OCI-LY1 (cell line): ENCODE measurements around the gene SYCP2L.

Source experiments
- H2AFZ ChIP-seq: fragments of 200-600 bp; sonication (generic), shearing (Covaris generic); 2 replicates; pipeline ENCODE4 v1.6.0; 2014; ENCODE audit warnings: antibody characterized with exemption, mild to moderate bottlenecking, low read length
- H3F3A ChIP-seq: fragments of 200-600 bp; sonication (generic), shearing (Covaris generic); 2 replicates; pipeline ENCODE4 v1.6.0; 2014; ENCODE audit warnings: mild to moderate bottlenecking, antibody characterized with exemption, low read length, moderate library complexity; ENCODE audit not compliant: insufficient read depth
- H3K27ac ChIP-seq: fragments of 200-600 bp; sonication (generic); 2 replicates; pipeline ENCODE4 v1.5.1; 2014; ENCODE audit warnings: low read length, mixed run types, mild to moderate bottlenecking, low read depth; ENCODE audit not compliant: poor library complexity, severe bottlenecking
- H3K27me3 ChIP-seq: fragments of 200-600 bp; sonication (generic); 2 replicates; pipeline ENCODE4 v1.6.0; 2014; ENCODE audit warnings: antibody characterized with exemption, mild to moderate bottlenecking, low read length, moderate library complexity; ENCODE audit not compliant: insufficient read depth
- H3K36me3 ChIP-seq: fragments of 200-600 bp; sonication (generic); 2 replicates; pipeline ENCODE4 v1.6.1; 2014; ENCODE audit warnings: mild to moderate bottlenecking, antibody characterized with exemption, low read length, moderate library complexity, mixed read lengths; ENCODE audit not compliant: insufficient read depth
- H3K4me1 ChIP-seq: fragments of 200-600 bp; sonication (generic); 2 replicates; pipeline ENCODE4 v1.5.1; 2014; ENCODE audit warnings: mild to moderate bottlenecking, low read length, moderate library complexity; ENCODE audit not compliant: insufficient read depth, severe bottlenecking
- H3K4me2 ChIP-seq: fragments of 200-600 bp; sonication (generic), shearing (Covaris generic); 2 replicates; pipeline ENCODE4 v1.6.1; 2014; ENCODE audit warnings: low read length
- H3K4me3 ChIP-seq: fragments of 200-600 bp; sonication (generic); 2 replicates; pipeline ENCODE4 v1.5.1; 2014; ENCODE audit warnings: low read length, low read depth, mild to moderate bottlenecking, mixed read lengths; ENCODE audit not compliant: poor library complexity, severe bottlenecking
- H3K79me2 ChIP-seq: fragments of 200-600 bp; shearing (Covaris generic); 2 replicates; pipeline ENCODE4 v1.6.1; 2016; ENCODE audit warnings: mixed run types, low read length, mixed read lengths; ENCODE audit not compliant: insufficient read depth
- H3K9ac ChIP-seq: fragments of 200-600 bp; sonication (generic), shearing (Covaris generic); 2 replicates; pipeline ENCODE4 v1.6.1; 2014; ENCODE audit warnings: mild to moderate bottlenecking, low read length, mixed read lengths
- H3K9me2 ChIP-seq: fragments of 200-600 bp; sonication (generic), shearing (Covaris generic); 2 replicates; pipeline ENCODE4 v1.6.1; 2014; ENCODE audit warnings: low read depth, mild to moderate bottlenecking, low read length, mixed read lengths
- H3K9me3 ChIP-seq: fragments of 200-600 bp; shearing (Covaris generic); 2 replicates; pipeline ENCODE4 v1.6.1; 2014; ENCODE audit warnings: low read length, mixed read lengths
- H4K20me1 ChIP-seq: fragments of 200-600 bp; sonication (generic), shearing (Covaris generic); 2 replicates; pipeline ENCODE4 v1.6.0; 2016; ENCODE audit warnings: mild to moderate bottlenecking, low read length; ENCODE audit not compliant: insufficient read depth
- EZH2 ChIP-seq: fragments of 200-600 bp; sonication (generic), shearing (Covaris generic); IDR thresholded peaks from 2 replicates; pipeline ENCODE4 v1.8.0; 2017; ENCODE audit warnings: borderline replicate concordance, mixed run types, mild to moderate bottlenecking, antibody characterized with exemption, low read length, moderate library complexity, mixed read lengths
- TF ChIP-seq, protein P1 (sequence below): fragments of 200-600 bp; sonication (generic), shearing (Covaris generic); IDR thresholded peaks from 2 replicates; pipeline ENCODE4 v1.5.1; 2017; ENCODE audit warnings: mild to moderate bottlenecking, antibody characterized with exemption, low read length, moderate library complexity, mixed read lengths

Gene SYCP2L

DNA sequence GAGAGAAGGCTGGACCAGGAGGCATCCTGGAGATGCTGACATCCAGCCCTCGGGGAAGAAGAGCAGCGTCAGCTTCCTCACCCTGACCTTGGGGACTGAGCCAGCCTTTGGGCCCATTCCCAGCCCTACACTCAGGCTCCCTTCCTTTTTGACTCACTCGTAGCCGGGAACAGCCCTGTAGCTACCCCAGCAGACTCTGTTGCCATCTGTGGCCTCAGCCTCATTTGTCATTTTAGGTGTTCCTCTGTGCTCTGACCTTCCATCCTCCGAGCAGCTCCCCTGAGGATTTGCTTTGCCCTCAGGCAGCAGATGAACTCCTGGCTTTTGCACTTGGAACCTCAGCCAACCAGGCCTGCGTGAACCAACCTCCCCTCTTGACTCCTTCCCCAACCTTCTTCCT, 89.7 kb downstream of the SYCP2L start:
- H3K4me2 ChIP-seq = no peak overlapping the region
- H3K79me2 ChIP-seq = no peaks in the 10 kb centered on the region
- H3K4me3 ChIP-seq = no peak overlapping the region
- H2AFZ ChIP-seq = no peak overlapping the region
- H3F3A ChIP-seq = no peaks in the 10 kb centered on the region
- no peaks in the 10 kb centered on the region for H4K20me1 ChIP-seq
- no peaks in the 10 kb centered on the region for H3K9me3 ChIP-seq
- no peak for TF ChIP-seq EZH2
- TF ChIP-seq, protein P1, sequence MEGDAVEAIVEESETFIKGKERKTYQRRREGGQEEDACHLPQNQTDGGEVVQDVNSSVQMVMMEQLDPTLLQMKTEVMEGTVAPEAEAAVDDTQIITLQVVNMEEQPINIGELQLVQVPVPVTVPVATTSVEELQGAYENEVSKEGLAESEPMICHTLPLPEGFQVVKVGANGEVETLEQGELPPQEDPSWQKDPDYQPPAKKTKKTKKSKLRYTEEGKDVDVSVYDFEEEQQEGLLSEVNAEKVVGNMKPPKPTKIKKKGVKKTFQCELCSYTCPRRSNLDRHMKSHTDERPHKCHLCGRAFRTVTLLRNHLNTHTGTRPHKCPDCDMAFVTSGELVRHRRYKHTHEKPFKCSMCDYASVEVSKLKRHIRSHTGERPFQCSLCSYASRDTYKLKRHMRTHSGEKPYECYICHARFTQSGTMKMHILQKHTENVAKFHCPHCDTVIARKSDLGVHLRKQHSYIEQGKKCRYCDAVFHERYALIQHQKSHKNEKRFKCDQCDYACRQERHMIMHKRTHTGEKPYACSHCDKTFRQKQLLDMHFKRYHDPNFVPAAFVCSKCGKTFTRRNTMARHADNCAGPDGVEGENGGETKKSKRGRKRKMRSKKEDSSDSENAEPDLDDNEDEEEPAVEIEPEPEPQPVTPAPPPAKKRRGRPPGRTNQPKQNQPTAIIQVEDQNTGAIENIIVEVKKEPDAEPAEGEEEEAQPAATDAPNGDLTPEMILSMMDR = no peak
- no peaks in the 10 kb centered on the region for H3K9me2 ChIP-seq
- H3K27me3 ChIP-seq = no peaks in the 10 kb centered on the region
- H3K27ac ChIP-seq = no peak overlapping the region
- no peak overlapping the region for H3K9ac ChIP-seq
- H3K36me3 ChIP-seq = no peaks in the 10 kb centered on the region
- no peaks in the 10 kb centered on the region for H3K4me1 ChIP-seq

DNA sequence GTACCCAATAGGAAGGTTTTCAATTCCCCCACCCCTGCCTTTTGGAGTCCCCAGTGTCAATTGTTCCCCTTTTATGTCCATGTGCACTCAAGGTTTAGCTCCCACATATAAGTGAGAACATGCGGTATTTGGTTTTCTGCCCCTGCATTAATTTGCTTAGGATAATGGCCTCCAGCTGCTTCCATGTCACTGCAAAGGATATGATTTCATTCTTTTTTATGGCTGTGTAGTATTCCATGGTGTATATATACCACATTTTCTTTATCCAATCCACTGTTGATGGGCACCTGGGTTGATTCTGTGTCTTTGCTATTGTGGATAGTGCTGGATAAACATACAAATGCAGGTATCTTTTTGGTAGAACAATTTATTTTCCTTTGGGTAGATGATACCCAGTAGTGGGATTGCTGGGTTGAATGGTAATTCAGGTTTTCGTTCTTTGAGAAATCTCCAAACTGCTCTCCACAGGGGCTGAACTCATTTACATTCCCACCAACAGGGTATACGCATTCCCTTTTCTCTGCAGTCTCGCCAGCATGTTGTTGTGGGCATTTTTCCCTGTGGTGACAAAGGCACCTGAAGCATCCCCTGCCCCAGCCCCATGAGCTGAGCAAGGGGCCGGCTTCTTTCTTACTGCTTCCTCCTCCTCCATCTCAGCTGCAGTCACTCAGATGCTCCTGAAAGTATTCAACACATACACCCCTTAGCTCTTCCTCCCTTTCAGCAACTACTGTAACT, 90.5 kb downstream of the SYCP2L start:
- no peak overlapping the region for H2AFZ ChIP-seq
- no peaks in the 10 kb centered on the region for H4K20me1 ChIP-seq
- H3K4me2 ChIP-seq = no peak overlapping the region
- H3K79me2 ChIP-seq = no peaks in the 10 kb centered on the region
- no peaks in the 10 kb centered on the region for H3K27me3 ChIP-seq
- H3K27ac ChIP-seq = no peak overlapping the region
- no peaks in the 10 kb centered on the region for H3K4me1 ChIP-seq
- no peak overlapping the region for H3K4me3 ChIP-seq
- H3K9ac ChIP-seq = no peak overlapping the region
- no peaks in the 10 kb centered on the region for H3K9me3 ChIP-seq
- H3K36me3 ChIP-seq = no peaks in the 10 kb centered on the region
- TF ChIP-seq, protein P1 = no peak
- TF ChIP-seq EZH2 = no peak
- no peaks in the 10 kb centered on the region for H3F3A ChIP-seq
- H3K9me2 ChIP-seq = no peaks in the 10 kb centered on the region

DNA sequence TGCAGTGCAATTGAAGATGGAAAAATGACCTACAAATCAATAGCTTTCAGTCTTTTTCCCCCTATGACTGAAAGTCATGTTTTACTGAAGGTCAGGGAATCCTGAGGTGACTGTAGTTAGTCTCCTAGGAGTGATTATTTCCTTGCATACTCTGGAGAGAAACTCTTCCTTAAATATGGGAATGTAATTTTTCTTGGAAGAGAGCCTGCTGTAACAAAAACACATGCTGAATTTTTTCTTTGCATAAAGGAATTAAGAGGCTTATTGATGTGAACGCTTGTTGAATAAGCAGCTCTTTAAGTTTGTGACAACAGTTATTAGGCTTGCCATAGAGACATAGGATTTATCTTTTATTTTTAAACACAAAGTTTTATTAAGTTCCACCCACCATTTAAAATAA, 92.8 kb downstream of the SYCP2L start:
- H3K4me3 ChIP-seq = no peak overlapping the region
- H3K4me2 ChIP-seq = no peak overlapping the region
- no peaks in the 10 kb centered on the region for H3K4me1 ChIP-seq
- no peak overlapping the region for H3K9ac ChIP-seq
- H3K36me3 ChIP-seq = no peaks in the 10 kb centered on the region
- no peaks in the 10 kb centered on the region for H4K20me1 ChIP-seq
- no peaks in the 10 kb centered on the region for H3K27me3 ChIP-seq
- H3K79me2 ChIP-seq = no peaks in the 10 kb centered on the region
- no peak overlapping the region for H3K27ac ChIP-seq
- no peaks in the 10 kb centered on the region for H3F3A ChIP-seq
- TF ChIP-seq EZH2 = no peak
- TF ChIP-seq, protein P1 = no peak
- H2AFZ ChIP-seq = no peak overlapping the region
- no peaks in the 10 kb centered on the region for H3K9me3 ChIP-seq
- no peaks in the 10 kb centered on the region for H3K9me2 ChIP-seq
